Measurements from ENCODE around the gene CYTH2.

DNA sequence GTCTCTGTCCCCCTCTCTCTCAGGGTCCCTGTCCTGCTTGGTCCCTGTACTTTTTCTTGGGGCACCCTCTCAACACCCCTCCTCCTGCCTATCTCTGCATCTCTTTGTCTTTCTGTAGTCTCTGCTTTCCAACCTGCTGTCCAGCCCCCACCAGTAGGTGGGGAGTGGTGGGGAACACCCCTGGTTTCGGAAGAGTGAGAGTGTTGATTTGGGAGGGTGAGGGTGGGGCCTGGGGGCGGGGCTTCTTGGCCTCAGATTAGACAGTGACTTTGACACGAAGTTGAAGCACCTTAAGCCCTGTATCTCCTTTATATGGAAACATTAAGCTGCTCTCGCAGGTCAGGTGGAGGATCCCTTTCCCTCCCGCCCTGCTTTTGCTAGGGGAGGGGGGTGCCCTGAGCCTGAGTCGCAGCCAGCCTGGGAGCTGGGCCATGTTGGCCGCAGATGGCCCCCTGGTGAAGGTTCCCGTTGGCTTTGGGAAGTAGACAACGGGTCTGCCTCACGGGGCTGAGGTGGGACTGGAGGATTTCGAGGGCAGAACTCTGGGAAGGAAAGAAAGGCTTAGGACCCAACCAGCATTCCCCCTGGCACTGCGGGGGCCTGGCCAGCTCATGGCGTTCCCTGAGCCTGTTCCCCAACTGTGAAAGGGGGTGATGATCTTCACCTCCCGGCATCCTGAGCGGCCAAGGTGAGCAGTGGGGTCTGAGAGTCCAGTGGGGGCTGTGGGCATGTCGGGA, 13.8 kb upstream of the CYTH2 start, which contains the start of gene KCNJ14:
- TF ChIP-seq ZFP3 (CRISPR knock-in tag; IDR thresholded peaks at IDR 0.05) (no peak), ISL1 (CRISPR knock-in tag; IDR thresholded peaks at IDR 0.05) (no peak), TCF4 (CRISPR knock-in tag; IDR thresholded peaks at IDR 0.05; ENCODE audit: borderline replicate concordance) (no peak), TOX (CRISPR knock-in tag; IDR thresholded peaks at IDR 0.05; ENCODE audit: borderline replicate concordance) (no peak), SNAI2 (CRISPR knock-in tag; IDR thresholded peaks at IDR 0.05) (no peak), BACH2 (CRISPR knock-in tag; IDR thresholded peaks at IDR 0.05; ENCODE audit: borderline replicate concordance) (no peak), ZFP30 (CRISPR knock-in tag; IDR thresholded peaks at IDR 0.05) (no peak), ZNF8 (CRISPR knock-in tag; IDR thresholded peaks at IDR 0.05) (no peak), CSDC2 (CRISPR knock-in tag; IDR thresholded peaks at IDR 0.05) (no peak), RARB (CRISPR knock-in tag; IDR thresholded peaks at IDR 0.05) (no peak)
- TF ChIP-seq, protein P1, sequence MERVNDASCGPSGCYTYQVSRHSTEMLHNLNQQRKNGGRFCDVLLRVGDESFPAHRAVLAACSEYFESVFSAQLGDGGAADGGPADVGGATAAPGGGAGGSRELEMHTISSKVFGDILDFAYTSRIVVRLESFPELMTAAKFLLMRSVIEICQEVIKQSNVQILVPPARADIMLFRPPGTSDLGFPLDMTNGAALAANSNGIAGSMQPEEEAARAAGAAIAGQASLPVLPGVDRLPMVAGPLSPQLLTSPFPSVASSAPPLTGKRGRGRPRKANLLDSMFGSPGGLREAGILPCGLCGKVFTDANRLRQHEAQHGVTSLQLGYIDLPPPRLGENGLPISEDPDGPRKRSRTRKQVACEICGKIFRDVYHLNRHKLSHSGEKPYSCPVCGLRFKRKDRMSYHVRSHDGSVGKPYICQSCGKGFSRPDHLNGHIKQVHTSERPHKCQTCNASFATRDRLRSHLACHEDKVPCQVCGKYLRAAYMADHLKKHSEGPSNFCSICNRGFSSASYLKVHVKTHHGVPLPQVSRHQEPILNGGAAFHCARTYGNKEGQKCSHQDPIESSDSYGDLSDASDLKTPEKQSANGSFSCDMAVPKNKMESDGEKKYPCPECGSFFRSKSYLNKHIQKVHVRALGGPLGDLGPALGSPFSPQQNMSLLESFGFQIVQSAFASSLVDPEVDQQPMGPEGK (CRISPR knock-in tag; IDR thresholded peaks at IDR 0.05; ENCODE audit: borderline replicate concordance): no peak
- TF ChIP-seq, protein P2, sequence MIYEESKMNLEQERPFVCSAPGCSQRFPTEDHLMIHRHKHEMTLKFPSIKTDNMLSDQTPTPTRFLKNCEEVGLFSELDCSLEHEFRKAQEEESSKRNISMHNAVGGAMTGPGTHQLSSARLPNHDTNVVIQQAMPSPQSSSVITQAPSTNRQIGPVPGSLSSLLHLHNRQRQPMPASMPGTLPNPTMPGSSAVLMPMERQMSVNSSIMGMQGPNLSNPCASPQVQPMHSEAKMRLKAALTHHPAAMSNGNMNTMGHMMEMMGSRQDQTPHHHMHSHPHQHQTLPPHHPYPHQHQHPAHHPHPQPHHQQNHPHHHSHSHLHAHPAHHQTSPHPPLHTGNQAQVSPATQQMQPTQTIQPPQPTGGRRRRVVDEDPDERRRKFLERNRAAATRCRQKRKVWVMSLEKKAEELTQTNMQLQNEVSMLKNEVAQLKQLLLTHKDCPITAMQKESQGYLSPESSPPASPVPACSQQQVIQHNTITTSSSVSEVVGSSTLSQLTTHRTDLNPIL (CRISPR knock-in tag; IDR thresholded peaks at IDR 0.05; ENCODE audit: low read depth): no peak
- TF ChIP-seq, protein P3, sequence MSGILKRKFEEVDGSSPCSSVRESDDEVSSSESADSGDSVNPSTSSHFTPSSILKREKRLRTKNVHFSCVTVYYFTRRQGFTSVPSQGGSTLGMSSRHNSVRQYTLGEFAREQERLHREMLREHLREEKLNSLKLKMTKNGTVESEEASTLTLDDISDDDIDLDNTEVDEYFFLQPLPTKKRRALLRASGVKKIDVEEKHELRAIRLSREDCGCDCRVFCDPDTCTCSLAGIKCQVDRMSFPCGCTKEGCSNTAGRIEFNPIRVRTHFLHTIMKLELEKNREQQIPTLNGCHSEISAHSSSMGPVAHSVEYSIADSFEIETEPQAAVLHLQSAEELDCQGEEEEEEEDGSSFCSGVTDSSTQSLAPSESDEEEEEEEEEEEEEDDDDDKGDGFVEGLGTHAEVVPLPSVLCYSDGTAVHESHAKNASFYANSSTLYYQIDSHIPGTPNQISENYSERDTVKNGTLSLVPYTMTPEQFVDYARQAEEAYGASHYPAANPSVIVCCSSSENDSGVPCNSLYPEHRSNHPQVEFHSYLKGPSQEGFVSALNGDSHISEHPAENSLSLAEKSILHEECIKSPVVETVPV (CRISPR knock-in tag; IDR thresholded peaks at IDR 0.05): no peak
